HG02885 (cell line): ENCODE results near the gene FAM171A1.
"Not testable (repeated sequence)": the region's sequence is repeated elsewhere in the genome, so short reads cannot be mapped to it uniquely, and the experiment has no call there.

Experiments used
- ATAC-seq: cut with Tn5 transposase; IDR thresholded peaks from one replicate; pipeline ENCODE4 v1.9.1; 2021; ENCODE audit warnings: mild to moderate bottlenecking; ENCODE audit not compliant: unreplicated experiment, poor library complexity

FAM171A1 gene

GRCh38 chr10:15296701-15297100 is 74.4 kb downstream of the FAM171A1 start:
- ATAC-seq, result no peak

- no peak for ATAC-seq
Observed at GRCh38 chr10:15295537-15296325, 75.4 kb downstream of the FAM171A1 start.

GRCh38 chr10:15293862-15294842 is 76.9 kb downstream of the FAM171A1 start:
- ATAC-seq, result no peak

GRCh38 chr10:15290671-15291070 is 80.4 kb downstream of the FAM171A1 start:
- ATAC-seq, result no peak

- no peak for ATAC-seq
Observed at GRCh38 chr10:15290150-15290549, 80.9 kb downstream of the FAM171A1 start.

- no peak for ATAC-seq
Observed at GRCh38 chr10:15280974-15281373, 90.1 kb downstream of the FAM171A1 start.

- no peak for ATAC-seq
Observed at GRCh38 chr10:15280462-15280861, 90.6 kb downstream of the FAM171A1 start.

- no peak for ATAC-seq
Observed at GRCh38 chr10:15279236-15279635, 91.9 kb downstream of the FAM171A1 start.

GRCh38 chr10:15278786-15279185 is 92.3 kb downstream of the FAM171A1 start:
- no peak for ATAC-seq

GRCh38 chr10:15276039-15276438 is 95.0 kb downstream of the FAM171A1 start:
- not testable (repeated sequence) for ATAC-seq

- not testable (repeated sequence) for ATAC-seq
Observed at GRCh38 chr10:15269838-15270237, 101.3 kb downstream of the FAM171A1 start.

GRCh38 chr10:15267496-15267895 is 103.6 kb downstream of the FAM171A1 start:
- ATAC-seq, result no peak

GRCh38 chr10:15266117-15266516 is 105.0 kb downstream of the FAM171A1 start:
- ATAC-seq, result no peak

GRCh38 chr10:15265558-15265957 is 105.5 kb downstream of the FAM171A1 start:
- ATAC-seq, result no peak

GRCh38 chr10:15265056-15265455 is 106.0 kb downstream of the FAM171A1 start:
- ATAC-seq, result no peak

- ATAC-seq, result no peak
Observed at GRCh38 chr10:15263657-15264323, 107.3 kb downstream of the FAM171A1 start.

GRCh38 chr10:15262036-15262713 is 108.9 kb downstream of the FAM171A1 start:
- ATAC-seq, result no peak

GRCh38 chr10:15259136-15259535 is 112.0 kb downstream of the FAM171A1 start:
- no peak for ATAC-seq

GRCh38 chr10:15258255-15258654 is 112.8 kb downstream of the FAM171A1 start:
- no peak for ATAC-seq

- ATAC-seq, result no peak
Observed at GRCh38 chr10:15255961-15256360, 115.1 kb downstream of the FAM171A1 start.
